ENCODE data around the gene SIN3A. TPM values are rescaled to one million over a fixed set of nuclear protein-coding genes. Genes with fewer than 3 reads are reported as not detected.

The SIN3A gene
- total and polyA plus RNA-seq, 2 experiments from 2014 or later, result 13.9 to 27.7 TPM

DNA sequence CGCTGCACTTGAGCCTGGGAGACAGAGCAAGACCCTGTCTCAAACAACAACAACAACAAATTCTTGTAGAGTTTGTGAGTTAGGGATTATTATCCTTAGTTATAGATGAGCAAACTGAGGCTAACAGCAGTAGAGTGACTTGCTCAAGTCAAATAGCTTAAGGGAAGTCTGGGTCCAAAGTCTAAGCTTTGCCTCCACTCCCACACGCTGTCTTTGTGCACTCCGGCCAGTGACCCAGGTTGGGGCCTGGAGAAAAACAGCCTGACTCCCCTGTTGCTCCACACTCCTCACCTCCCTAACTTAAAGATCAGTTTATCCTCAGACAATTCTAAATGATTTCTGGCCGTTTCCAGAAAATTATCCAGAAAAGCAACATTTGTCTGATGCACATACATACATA, 9.2 kb upstream of the SIN3A start:
- Histone ChIP-seq H3K4me2 (ENCODE audit: unreplicated experiment) (no peak overlapping the region), H3K4me3 (no peak overlapping the region), H3K9ac (no peak overlapping the region), H3K36me3 (ENCODE audit: low read depth) (peaks cover 4% of the 10 kb centered on the region; the same call in 1 of the 2 replicates), H4K20me1 (ENCODE audit: insufficient read depth) (no peaks in the 10 kb centered on the region), H3K9me3 (ENCODE audit: low read depth) (no peaks in the 10 kb centered on the region), H3K79me2 (ENCODE audit: insufficient read depth) (no peaks in the 10 kb centered on the region), H3K27me3 (replicated peaks; ENCODE audit: insufficient read depth) (no peaks in the 10 kb centered on the region), H3K4me1 (ENCODE audit: insufficient read depth) (peaks cover 15% of the 10 kb centered on the region), H3K27ac (no peak overlapping the region), H3K9me2 (ENCODE audit: insufficient read depth) (no peaks in the 10 kb centered on the region), H3F3A (ENCODE audit: insufficient read depth) (peaks cover 19% of the 10 kb centered on the region), H2AFZ (no peak overlapping the region)
- 95 to 100% methylated on average over 4 of the region's 4 CpGs for WGBS, 2 experiments (ENCODE audit: low coverage in 1 of 2, low lambda C conversion rate in 2 of 2, missing lambda C conversion rate in 2 of 2)
- in situ Hi-C loops (cut with MboI), result no loop called here
- TF ChIP-seq EZH2 (IDR thresholded peaks at IDR 0.05; ENCODE audit: insufficient read depth, poor library complexity, severe bottlenecking) (no peak), EZH2phosphoT487 (IDR thresholded peaks at IDR 0.05; ENCODE audit: insufficient read depth, low read depth) (no peak)
- DNase-seq, result no peak

DNA sequence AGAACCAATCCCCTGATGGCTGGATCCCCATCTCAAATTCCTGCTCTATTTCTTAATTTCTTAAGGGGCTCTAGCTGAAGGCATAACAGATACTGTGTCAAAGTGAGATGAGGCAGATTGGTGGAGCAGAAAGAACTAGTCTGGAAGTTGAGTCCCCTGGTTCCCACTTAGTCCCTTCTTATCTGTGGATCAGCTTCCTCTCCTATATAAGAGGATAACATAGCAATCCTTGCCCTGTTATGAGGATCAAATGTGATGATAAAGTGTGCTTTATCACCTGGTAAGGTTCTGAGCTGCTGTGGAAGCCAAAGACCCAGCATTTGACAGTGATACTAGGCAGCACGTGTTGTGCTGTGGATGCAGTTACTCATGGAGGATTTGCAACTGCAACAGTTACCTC, 8.1 kb upstream of the SIN3A start:
- H3K36me3 ChIP-seq (ENCODE audit: low read depth), result no peaks in the 10 kb centered on the region
- H3K4me3 ChIP-seq, result no peak overlapping the region
- no peaks in the 10 kb centered on the region for H3K27me3 ChIP-seq (replicated peaks; ENCODE audit: insufficient read depth)
- no peaks in the 10 kb centered on the region for H3K9me3 ChIP-seq (ENCODE audit: low read depth)
- no peaks in the 10 kb centered on the region for H3K79me2 ChIP-seq (ENCODE audit: insufficient read depth)
- H3K9me2 ChIP-seq (ENCODE audit: insufficient read depth), result no peaks in the 10 kb centered on the region
- DNase-seq, result no peak
- H3K27ac ChIP-seq, result no peak overlapping the region
- no peaks in the 10 kb centered on the region for H4K20me1 ChIP-seq (ENCODE audit: insufficient read depth)
- H2AFZ ChIP-seq, result no peak overlapping the region
- 79 to 100% methylated on average over 1 of the region's 1 CpG for WGBS, 2 experiments (ENCODE audit: low coverage in 1 of 2, low lambda C conversion rate in 2 of 2, missing lambda C conversion rate in 2 of 2)
- H3K4me1 ChIP-seq (ENCODE audit: insufficient read depth), result peaks cover 15% of the 10 kb centered on the region
- H3K9ac ChIP-seq, result no peak overlapping the region
- in situ Hi-C loops (cut with MboI), result no loop called here
- TF ChIP-seq EZH2phosphoT487 (IDR thresholded peaks at IDR 0.05; ENCODE audit: insufficient read depth, low read depth) (no peak), EZH2 (IDR thresholded peaks at IDR 0.05; ENCODE audit: insufficient read depth, poor library complexity, severe bottlenecking) (no peak)
- H3F3A ChIP-seq (ENCODE audit: insufficient read depth), result peaks cover 19% of the 10 kb centered on the region
- no peak overlapping the region for H3K4me2 ChIP-seq (ENCODE audit: unreplicated experiment)

DNA sequence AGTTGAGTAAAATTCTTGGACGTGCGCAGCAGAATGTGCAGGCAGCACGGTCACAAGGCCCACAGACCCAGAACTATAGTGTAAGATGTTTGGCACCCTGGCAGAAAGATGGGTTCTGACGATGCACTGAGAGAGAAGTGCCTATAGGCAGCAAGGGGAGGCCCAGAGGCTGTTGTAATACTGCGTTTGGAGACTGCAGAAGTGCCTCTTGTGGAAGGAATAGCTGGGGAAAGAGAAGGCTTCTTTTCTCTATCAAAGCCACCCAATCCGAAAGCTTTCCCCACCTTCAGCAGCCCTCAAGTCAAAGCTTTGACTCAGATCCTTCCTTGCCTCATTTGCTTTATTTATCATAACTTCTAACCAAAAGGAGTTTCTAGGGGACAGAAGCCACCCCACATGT, 5.2 kb upstream of the SIN3A start:
- Histone ChIP-seq H3K4me2 (ENCODE audit: unreplicated experiment) (peak overlapping the region; percentile 83), H2AFZ (peak overlapping the region; percentile 87), H3K9me3 (ENCODE audit: low read depth) (no peaks in the 10 kb centered on the region), H3K79me2 (ENCODE audit: insufficient read depth) (peaks cover 9% of the 10 kb centered on the region), H3K9me2 (ENCODE audit: insufficient read depth) (no peaks in the 10 kb centered on the region), H3K27me3 (replicated peaks; ENCODE audit: insufficient read depth) (no peaks in the 10 kb centered on the region), H3K27ac (peak overlapping the region; percentile 91), H3K9ac (peak overlapping the region; percentile 96), H3F3A (ENCODE audit: insufficient read depth) (peaks cover 35% of the 10 kb centered on the region), H4K20me1 (ENCODE audit: insufficient read depth) (no peaks in the 10 kb centered on the region), H3K4me3 (peak overlapping the region; percentile 93), H3K4me1 (ENCODE audit: insufficient read depth) (peaks cover 21% of the 10 kb centered on the region), H3K36me3 (ENCODE audit: low read depth) (no peaks in the 10 kb centered on the region)
- in situ Hi-C loops (cut with MboI), result no loop called here
- no peak for TF ChIP-seq EZH2phosphoT487 (IDR thresholded peaks at IDR 0.05; ENCODE audit: insufficient read depth, low read depth)
- no peak for TF ChIP-seq EZH2 (IDR thresholded peaks at IDR 0.05; ENCODE audit: insufficient read depth, poor library complexity, severe bottlenecking)
- peak; percentile 73 for DNase-seq
- 26 to 30% methylated on average over 6 of the region's 6 CpGs for WGBS, 2 experiments (ENCODE audit: low coverage in 1 of 2, low lambda C conversion rate in 2 of 2, missing lambda C conversion rate in 2 of 2)

DNA sequence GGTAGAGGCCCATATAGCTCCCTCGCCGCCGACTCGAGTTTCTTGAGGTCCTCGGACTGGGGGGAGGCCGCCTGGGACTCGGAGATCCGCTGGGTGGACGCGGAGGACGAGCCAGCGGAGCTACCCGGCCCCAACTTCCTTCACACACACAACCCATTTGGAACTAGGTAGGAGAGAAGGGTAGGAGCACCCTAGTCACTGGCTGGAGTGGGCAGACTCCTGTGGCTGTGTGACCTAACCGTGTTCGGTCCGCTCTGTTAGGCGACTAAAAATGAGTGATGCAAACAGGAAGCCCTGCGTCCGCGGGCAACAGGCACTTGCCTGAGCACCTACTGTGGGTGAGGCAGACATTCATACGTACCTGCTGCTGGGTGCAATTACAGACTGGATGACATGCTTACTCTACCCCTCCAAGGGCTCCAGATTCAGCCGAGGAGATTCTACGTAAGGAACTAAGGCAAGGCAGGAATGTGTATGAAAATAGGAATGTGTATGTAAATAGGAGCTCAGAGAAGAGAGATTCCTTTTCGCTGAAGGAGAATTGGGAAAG, 4.6 kb upstream of the SIN3A start:
- peak overlapping the region; percentile 83 for H3K4me2 ChIP-seq (ENCODE audit: unreplicated experiment)
- H3F3A ChIP-seq (ENCODE audit: insufficient read depth), result peaks cover 35% of the 10 kb centered on the region
- peak overlapping the region; percentile 93 for H3K4me3 ChIP-seq
- 1 to 2% methylated on average over 21 to 24 of the region's 24 CpGs for WGBS, 2 experiments (ENCODE audit: low coverage in 1 of 2, low lambda C conversion rate in 2 of 2, missing lambda C conversion rate in 2 of 2)
- H3K27ac ChIP-seq, result peak overlapping the region; percentile 91
- peaks cover 9% of the 10 kb centered on the region for H3K79me2 ChIP-seq (ENCODE audit: insufficient read depth)
- peak; percentile 77 for DNase-seq
- peak overlapping the region; percentile 87 for H2AFZ ChIP-seq
- H3K27me3 ChIP-seq (replicated peaks; ENCODE audit: insufficient read depth), result no peaks in the 10 kb centered on the region
- peak overlapping the region; percentile 96 for H3K9ac ChIP-seq
- TF ChIP-seq EZH2phosphoT487 (IDR thresholded peaks at IDR 0.05; ENCODE audit: insufficient read depth, low read depth) (no peak), EZH2 (IDR thresholded peaks at IDR 0.05; ENCODE audit: insufficient read depth, poor library complexity, severe bottlenecking) (no peak)
- peaks cover 21% of the 10 kb centered on the region for H3K4me1 ChIP-seq (ENCODE audit: insufficient read depth)
- no peaks in the 10 kb centered on the region for H3K36me3 ChIP-seq (ENCODE audit: low read depth)
- no peaks in the 10 kb centered on the region for H4K20me1 ChIP-seq (ENCODE audit: insufficient read depth)
- no peaks in the 10 kb centered on the region for H3K9me2 ChIP-seq (ENCODE audit: insufficient read depth)
- in situ Hi-C loops (cut with MboI), result no loop called here
- H3K9me3 ChIP-seq (ENCODE audit: low read depth), result no peaks in the 10 kb centered on the region

Data from GM23248 (cell line).